ENCODE measurements around the gene EPS15.

GRCh38 chr1:51517361-51518032, 1.6 kb downstream of the EPS15 start:
- TF ChIP-seq, protein P1, sequence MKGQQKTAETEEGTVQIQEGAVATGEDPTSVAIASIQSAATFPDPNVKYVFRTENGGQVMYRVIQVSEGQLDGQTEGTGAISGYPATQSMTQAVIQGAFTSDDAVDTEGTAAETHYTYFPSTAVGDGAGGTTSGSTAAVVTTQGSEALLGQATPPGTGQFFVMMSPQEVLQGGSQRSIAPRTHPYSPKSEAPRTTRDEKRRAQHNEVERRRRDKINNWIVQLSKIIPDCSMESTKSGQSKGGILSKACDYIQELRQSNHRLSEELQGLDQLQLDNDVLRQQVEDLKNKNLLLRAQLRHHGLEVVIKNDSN (IDR thresholded peaks at IDR 0.05; ENCODE audit: borderline replicate concordance, low read depth), result no peak
- TF ChIP-seq, protein P2, sequence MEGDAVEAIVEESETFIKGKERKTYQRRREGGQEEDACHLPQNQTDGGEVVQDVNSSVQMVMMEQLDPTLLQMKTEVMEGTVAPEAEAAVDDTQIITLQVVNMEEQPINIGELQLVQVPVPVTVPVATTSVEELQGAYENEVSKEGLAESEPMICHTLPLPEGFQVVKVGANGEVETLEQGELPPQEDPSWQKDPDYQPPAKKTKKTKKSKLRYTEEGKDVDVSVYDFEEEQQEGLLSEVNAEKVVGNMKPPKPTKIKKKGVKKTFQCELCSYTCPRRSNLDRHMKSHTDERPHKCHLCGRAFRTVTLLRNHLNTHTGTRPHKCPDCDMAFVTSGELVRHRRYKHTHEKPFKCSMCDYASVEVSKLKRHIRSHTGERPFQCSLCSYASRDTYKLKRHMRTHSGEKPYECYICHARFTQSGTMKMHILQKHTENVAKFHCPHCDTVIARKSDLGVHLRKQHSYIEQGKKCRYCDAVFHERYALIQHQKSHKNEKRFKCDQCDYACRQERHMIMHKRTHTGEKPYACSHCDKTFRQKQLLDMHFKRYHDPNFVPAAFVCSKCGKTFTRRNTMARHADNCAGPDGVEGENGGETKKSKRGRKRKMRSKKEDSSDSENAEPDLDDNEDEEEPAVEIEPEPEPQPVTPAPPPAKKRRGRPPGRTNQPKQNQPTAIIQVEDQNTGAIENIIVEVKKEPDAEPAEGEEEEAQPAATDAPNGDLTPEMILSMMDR (IDR thresholded peaks at IDR 0.05), result no peak
- TF ChIP-seq, protein P3, sequence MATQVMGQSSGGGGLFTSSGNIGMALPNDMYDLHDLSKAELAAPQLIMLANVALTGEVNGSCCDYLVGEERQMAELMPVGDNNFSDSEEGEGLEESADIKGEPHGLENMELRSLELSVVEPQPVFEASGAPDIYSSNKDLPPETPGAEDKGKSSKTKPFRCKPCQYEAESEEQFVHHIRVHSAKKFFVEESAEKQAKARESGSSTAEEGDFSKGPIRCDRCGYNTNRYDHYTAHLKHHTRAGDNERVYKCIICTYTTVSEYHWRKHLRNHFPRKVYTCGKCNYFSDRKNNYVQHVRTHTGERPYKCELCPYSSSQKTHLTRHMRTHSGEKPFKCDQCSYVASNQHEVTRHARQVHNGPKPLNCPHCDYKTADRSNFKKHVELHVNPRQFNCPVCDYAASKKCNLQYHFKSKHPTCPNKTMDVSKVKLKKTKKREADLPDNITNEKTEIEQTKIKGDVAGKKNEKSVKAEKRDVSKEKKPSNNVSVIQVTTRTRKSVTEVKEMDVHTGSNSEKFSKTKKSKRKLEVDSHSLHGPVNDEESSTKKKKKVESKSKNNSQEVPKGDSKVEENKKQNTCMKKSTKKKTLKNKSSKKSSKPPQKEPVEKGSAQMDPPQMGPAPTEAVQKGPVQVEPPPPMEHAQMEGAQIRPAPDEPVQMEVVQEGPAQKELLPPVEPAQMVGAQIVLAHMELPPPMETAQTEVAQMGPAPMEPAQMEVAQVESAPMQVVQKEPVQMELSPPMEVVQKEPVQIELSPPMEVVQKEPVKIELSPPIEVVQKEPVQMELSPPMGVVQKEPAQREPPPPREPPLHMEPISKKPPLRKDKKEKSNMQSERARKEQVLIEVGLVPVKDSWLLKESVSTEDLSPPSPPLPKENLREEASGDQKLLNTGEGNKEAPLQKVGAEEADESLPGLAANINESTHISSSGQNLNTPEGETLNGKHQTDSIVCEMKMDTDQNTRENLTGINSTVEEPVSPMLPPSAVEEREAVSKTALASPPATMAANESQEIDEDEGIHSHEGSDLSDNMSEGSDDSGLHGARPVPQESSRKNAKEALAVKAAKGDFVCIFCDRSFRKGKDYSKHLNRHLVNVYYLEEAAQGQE (IDR thresholded peaks at IDR 0.05; ENCODE audit: low read depth, low read length), result no peak
- TF ChIP-seq RFX5 (IDR thresholded peaks at IDR 0.05; ENCODE audit: low read length) (no peak), RXRA (IDR thresholded peaks at IDR 0.05; ENCODE audit: borderline replicate concordance, low read depth) (no peak)

Data from SK-N-SH (cell line).